ENCODE measurements around the gene HTT. TPM values are rescaled to one million over a fixed set of nuclear protein-coding genes. Genes with fewer than 3 reads are reported as not detected.

The HTT gene
- total RNA-seq, 6 experiments from 2014 or later: 38.1 to 52.0 (median 47.8) TPM

- TF ChIP-seq CTCF (IDR thresholded peaks at IDR 0.05): no peak
- Mint-ChIP-seq H3K36me3 (ENCODE audit: low read depth) (no peaks in the 10 kb centered on the region), H3K9me3 (no peaks in the 10 kb centered on the region), H3K27ac (no peak overlapping the region), H3K4me1 (ENCODE audit: low read depth) (no peaks in the 10 kb centered on the region; the same call in 1 of the 2 replicates), H3K27me3 (ENCODE audit: insufficient read depth) (peaks cover 25% of the 10 kb centered on the region), H3K4me3 (no peak overlapping the region)
- no peak for DNase-seq
Observed at GRCh38 chr4:3263053-3263875, 188.8 kb downstream of the HTT start.

- DNase-seq: no peak
- no peaks in the 10 kb centered on the region for H3K4me1 Mint-ChIP-seq (ENCODE audit: low read depth)
- peaks cover 25% of the 10 kb centered on the region for H3K27me3 Mint-ChIP-seq (ENCODE audit: insufficient read depth)
- no peaks in the 10 kb centered on the region for H3K36me3 Mint-ChIP-seq (ENCODE audit: low read depth)
- H3K27ac Mint-ChIP-seq: no peak overlapping the region
- no peak for TF ChIP-seq CTCF (IDR thresholded peaks at IDR 0.05)
- no peak overlapping the region for H3K4me3 Mint-ChIP-seq
- no peaks in the 10 kb centered on the region for H3K9me3 Mint-ChIP-seq
Observed at GRCh38 chr4:3263876-3264193, 189.4 kb downstream of the HTT start.

DNA sequence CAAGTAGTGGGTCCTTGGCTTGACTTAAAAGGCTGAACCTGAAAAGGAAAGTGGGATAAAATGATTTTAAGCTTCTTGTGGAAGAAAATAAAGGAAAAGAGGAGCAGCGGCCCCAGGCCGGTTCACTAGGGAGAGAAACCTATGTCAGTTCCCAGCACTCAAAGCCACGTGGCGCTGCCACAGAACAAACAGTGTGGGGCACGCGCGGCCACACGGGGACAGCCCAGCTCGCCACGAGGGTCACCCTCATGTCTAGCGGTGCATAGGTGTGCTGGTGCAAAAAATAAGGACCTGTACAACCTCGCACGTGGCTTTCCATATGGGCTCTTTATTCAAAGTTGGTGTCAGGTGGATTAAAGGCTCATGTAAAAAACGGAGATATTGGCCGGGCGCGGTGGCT is 191.6 kb downstream of the HTT start:
- Mint-ChIP-seq H3K4me3 (no peak overlapping the region), H3K9me3 (no peaks in the 10 kb centered on the region), H3K27me3 (ENCODE audit: insufficient read depth) (peaks cover 25% of the 10 kb centered on the region), H3K27ac (no peak overlapping the region), H3K36me3 (ENCODE audit: low read depth) (no peaks in the 10 kb centered on the region), H3K4me1 (ENCODE audit: low read depth) (no peaks in the 10 kb centered on the region)
- no peak for TF ChIP-seq CTCF (IDR thresholded peaks at IDR 0.05)
- DNase-seq: no peak

- no peak for TF ChIP-seq CTCF (IDR thresholded peaks at IDR 0.05)
- H3K27me3 Mint-ChIP-seq (ENCODE audit: insufficient read depth): peaks cover 33% of the 10 kb centered on the region
- no peaks in the 10 kb centered on the region for H3K4me1 Mint-ChIP-seq (ENCODE audit: low read depth)
- H3K27ac Mint-ChIP-seq: no peak overlapping the region
- H3K36me3 Mint-ChIP-seq (ENCODE audit: low read depth): no peaks in the 10 kb centered on the region
- DNase-seq: no peak
- no peaks in the 10 kb centered on the region for H3K9me3 Mint-ChIP-seq
- H3K4me3 Mint-ChIP-seq: no peak overlapping the region
Observed at GRCh38 chr4:3267576-3268394, 193.3 kb downstream of the HTT start.

DNA sequence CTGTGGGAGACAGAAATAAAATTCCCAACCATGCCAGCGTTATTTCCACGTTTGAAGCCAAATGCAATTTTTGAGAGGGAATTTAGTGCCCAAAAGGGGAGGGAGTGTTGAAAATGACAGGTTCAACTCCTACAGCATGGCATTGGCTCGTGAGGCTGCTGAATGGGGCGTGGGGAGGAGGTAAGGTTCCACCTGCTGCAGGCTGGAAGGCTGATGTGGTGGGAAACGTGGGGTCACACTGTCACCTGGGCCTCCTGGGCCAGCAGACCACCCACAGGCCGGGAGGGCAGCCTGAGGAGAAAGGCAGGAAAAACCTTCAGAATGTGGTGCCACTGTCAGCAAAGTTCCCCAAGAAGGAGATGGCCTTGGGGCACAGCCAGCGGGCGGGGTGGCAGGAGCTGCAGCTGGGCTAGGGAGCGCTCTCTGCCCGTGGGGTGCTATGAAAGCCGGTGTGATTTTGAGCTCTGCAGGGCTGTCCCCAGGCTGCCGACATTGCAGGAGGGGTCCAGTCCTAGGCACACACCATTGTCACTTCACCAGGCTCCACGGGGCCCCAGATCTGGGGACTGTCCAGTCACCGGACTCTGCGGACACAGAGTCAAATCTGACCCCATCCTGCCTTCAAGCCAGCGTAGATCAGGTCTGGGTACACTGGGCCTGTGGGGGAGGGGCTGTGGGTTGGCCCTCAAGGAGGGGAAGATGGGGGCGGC is 194.1 kb downstream of the HTT start:
- TF ChIP-seq CTCF (IDR thresholded peaks at IDR 0.05): no peak
- no peaks in the 10 kb centered on the region for H3K36me3 Mint-ChIP-seq (ENCODE audit: low read depth)
- H3K4me1 Mint-ChIP-seq (ENCODE audit: low read depth): no peaks in the 10 kb centered on the region
- H3K4me3 Mint-ChIP-seq: no peak overlapping the region
- H3K27me3 Mint-ChIP-seq (ENCODE audit: insufficient read depth): peaks cover 30% of the 10 kb centered on the region
- no peak for DNase-seq
- H3K27ac Mint-ChIP-seq: no peak overlapping the region
- no peaks in the 10 kb centered on the region for H3K9me3 Mint-ChIP-seq
